ENCODE data around the gene PPP3R2. TPM values are rescaled to one million over a fixed set of nuclear protein-coding genes. Genes with fewer than 3 reads are reported as not detected.

Gene PPP3R2
- total and polyA plus RNA-seq, 10 of the 15 experiments (the other 5 are each of a cell fraction or from before 2014, with no cell fraction given) = not detected

- no peaks in the 10 kb centered on the region for H3K4me1 ChIP-seq (ENCODE audit: control insufficient read depth, insufficient read depth, low read length)
- H4K20me1 ChIP-seq (ENCODE audit: control insufficient read depth, insufficient read depth) = no peaks in the 10 kb centered on the region
- 97% methylated on average over 5 of the region's 5 CpGs for WGBS (ENCODE audit: insufficient coverage, insufficient replicate concordance, low lambda C conversion rate, missing lambda C conversion rate)
- FAIRE-seq = no peak
- CTCF ChIA-PET = interaction anchor here (1.0 kb wide), 1 partner anchor 111 kb away, joined by 3 read pairs; no protein-coding TSS in a partner anchor
- in situ Hi-C loops (cut with MboI) (no loop called here), intact Hi-C loops (cut with micrococcal nuclease; ENCODE audit: unreplicated experiment) (no loop called here)
- no peak for ATAC-seq
- RAD21 ChIA-PET (ENCODE audit: unreplicated experiment) = no interaction called here
- no peak for TF ChIP-seq CHD4 (IDR thresholded peaks at IDR 0.05)
- DNase-seq (ENCODE audit: low read depth, low spot score) = no peak
- no peak overlapping the region for H3K4me3 ChIP-seq
- H2AFZ ChIP-seq (ENCODE audit: control insufficient read depth, low read depth, low read length) = no peak overlapping the region
- no peaks in the 10 kb centered on the region for H3K79me2 ChIP-seq (ENCODE audit: control insufficient read depth, insufficient read depth, low read length)
- H3K36me3 ChIP-seq (ENCODE audit: control insufficient read depth in 2 of 2, insufficient read depth in 2 of 2, low read length in 1 of 2) = no peaks in the 10 kb centered on the region
- no TSS peak for BruUV-seq (replicated peaks)
- H3K27ac ChIP-seq (ENCODE audit: control insufficient read depth, insufficient read depth) = no peak overlapping the region
- SMC1A ChIA-PET (ENCODE audit: uncharacterized antibody, unreplicated experiment) = no interaction called here
- H3K9me3 ChIP-seq (replicated peaks; ENCODE audit: control insufficient read depth, insufficient read depth, low read length) = no peaks in the 10 kb centered on the region
- H3K27me3 ChIP-seq (replicated peaks in 1 of 2; ENCODE audit: control insufficient read depth in 2 of 2, insufficient read depth in 2 of 2, low read length in 1 of 2) = no peaks in the 10 kb centered on the region
- POLR2A ChIA-PET = no interaction called here
- H3K4me2 ChIP-seq (ENCODE audit: control insufficient read depth, insufficient read depth) = no peak overlapping the region
- no peak overlapping the region for H3K9ac ChIP-seq (ENCODE audit: control insufficient read depth, insufficient read depth, low read length)
Observed at GRCh38 chr9:101569741-101570501, 24.8 kb downstream of the PPP3R2 start.

GRCh38 chr9:101567725-101568350 is 26.9 kb downstream of the PPP3R2 start:
- ChIA-PET POLR2A (no interaction called here), RAD21 (ENCODE audit: unreplicated experiment) (interaction anchor here (1.4 kb wide), 1 partner anchor 119 kb away, joined by 3 read pairs; no protein-coding TSS in a partner anchor), SMC1A (ENCODE audit: uncharacterized antibody, unreplicated experiment) (interaction anchor here (1.0 to 2.2 kb wide), 3 partner anchors 28 to 109 kb away, joined by 3 to 8 read pairs (median 3); no protein-coding TSS in a partner anchor), CTCF (interaction anchor here (0.7 to 1.7 kb wide), 8 partner anchors 10 to 144 kb away, joined by 3 to 6 read pairs (median 3); no protein-coding TSS in a partner anchor)
- Histone ChIP-seq H4K20me1 (ENCODE audit: control insufficient read depth, insufficient read depth) (no peaks in the 10 kb centered on the region), H3K4me1 (ENCODE audit: control insufficient read depth, insufficient read depth, low read length) (no peaks in the 10 kb centered on the region), H3K36me3 (ENCODE audit: control insufficient read depth in 2 of 2, insufficient read depth in 2 of 2, low read length in 1 of 2) (peaks cover 3% of the 10 kb centered on the region in 2 experiments; a peak in 3 of 4 replicates), H3K9me3 (replicated peaks; ENCODE audit: control insufficient read depth, insufficient read depth, low read length) (no peaks in the 10 kb centered on the region), H3K27me3 (replicated peaks in 1 of 2; ENCODE audit: control insufficient read depth in 2 of 2, insufficient read depth in 2 of 2, low read length in 1 of 2) (no peaks in the 10 kb centered on the region), H3K27ac (ENCODE audit: control insufficient read depth, insufficient read depth) (no peak overlapping the region), H3K4me2 (ENCODE audit: control insufficient read depth, insufficient read depth) (no peak overlapping the region), H3K9ac (ENCODE audit: control insufficient read depth, insufficient read depth, low read length) (no peak overlapping the region), H2AFZ (ENCODE audit: control insufficient read depth, low read depth, low read length) (no peak overlapping the region), H3K79me2 (ENCODE audit: control insufficient read depth, insufficient read depth, low read length) (no peaks in the 10 kb centered on the region), H3K4me3 (no peak overlapping the region)
- FAIRE-seq = no peak
- no peak for ATAC-seq
- DNase-seq (ENCODE audit: low read depth, low spot score) = no peak
- 95% methylated on average over 3 of the region's 3 CpGs for WGBS (ENCODE audit: insufficient coverage, insufficient replicate concordance, low lambda C conversion rate, missing lambda C conversion rate)
- BruUV-seq (replicated peaks) = no TSS peak
- intact Hi-C loops (cut with micrococcal nuclease; ENCODE audit: unreplicated experiment) = no loop called here
- in situ Hi-C loops (cut with MboI) = no loop called here
- TF ChIP-seq FOS (IDR thresholded peaks at IDR 0.05; ENCODE audit: borderline replicate concordance, extremely low read depth, insufficient read length) = no peak
- no peak for TF ChIP-seq YBX1 (IDR thresholded peaks at IDR 0.05)
- TF ChIP-seq, protein P1, sequence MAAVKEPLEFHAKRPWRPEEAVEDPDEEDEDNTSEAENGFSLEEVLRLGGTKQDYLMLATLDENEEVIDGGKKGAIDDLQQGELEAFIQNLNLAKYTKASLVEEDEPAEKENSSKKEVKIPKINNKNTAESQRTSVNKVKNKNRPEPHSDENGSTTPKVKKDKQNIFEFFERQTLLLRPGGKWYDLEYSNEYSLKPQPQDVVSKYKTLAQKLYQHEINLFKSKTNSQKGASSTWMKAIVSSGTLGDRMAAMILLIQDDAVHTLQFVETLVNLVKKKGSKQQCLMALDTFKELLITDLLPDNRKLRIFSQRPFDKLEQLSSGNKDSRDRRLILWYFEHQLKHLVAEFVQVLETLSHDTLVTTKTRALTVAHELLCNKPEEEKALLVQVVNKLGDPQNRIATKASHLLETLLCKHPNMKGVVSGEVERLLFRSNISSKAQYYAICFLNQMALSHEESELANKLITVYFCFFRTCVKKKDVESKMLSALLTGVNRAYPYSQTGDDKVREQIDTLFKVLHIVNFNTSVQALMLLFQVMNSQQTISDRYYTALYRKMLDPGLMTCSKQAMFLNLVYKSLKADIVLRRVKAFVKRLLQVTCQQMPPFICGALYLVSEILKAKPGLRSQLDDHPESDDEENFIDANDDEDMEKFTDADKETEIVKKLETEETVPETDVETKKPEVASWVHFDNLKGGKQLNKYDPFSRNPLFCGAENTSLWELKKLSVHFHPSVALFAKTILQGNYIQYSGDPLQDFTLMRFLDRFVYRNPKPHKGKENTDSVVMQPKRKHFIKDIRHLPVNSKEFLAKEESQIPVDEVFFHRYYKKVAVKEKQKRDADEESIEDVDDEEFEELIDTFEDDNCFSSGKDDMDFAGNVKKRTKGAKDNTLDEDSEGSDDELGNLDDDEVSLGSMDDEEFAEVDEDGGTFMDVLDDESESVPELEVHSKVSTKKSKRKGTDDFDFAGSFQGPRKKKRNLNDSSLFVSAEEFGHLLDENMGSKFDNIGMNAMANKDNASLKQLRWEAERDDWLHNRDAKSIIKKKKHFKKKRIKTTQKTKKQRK (IDR thresholded peaks at IDR 0.05; ENCODE audit: low read depth, low read length) = no peak
- TF ChIP-seq RBBP5 (conservative IDR thresholded peaks at IDR 0.05) = no peak
- no peak for TF ChIP-seq BACH1 (IDR thresholded peaks at IDR 0.05; ENCODE audit: borderline replicate concordance)
- no peak for TF ChIP-seq PAX8 (IDR thresholded peaks at IDR 0.05)
- no peak for TF ChIP-seq YY1 (IDR thresholded peaks at IDR 0.05; ENCODE audit: low read depth, low read length)
- TF ChIP-seq POLR2AphosphoS2 (IDR thresholded peaks at IDR 0.05; ENCODE audit: low read depth, low read length) = no peak
- no peak for TF ChIP-seq RB1 (IDR thresholded peaks at IDR 0.05; ENCODE audit: borderline replicate concordance)
- no peak for TF ChIP-seq ESRRA (IDR thresholded peaks at IDR 0.05; ENCODE audit: low read length)
- TF ChIP-seq PML (IDR thresholded peaks at IDR 0.05; ENCODE audit: low read length) = no peak
- TF ChIP-seq ATF2 (IDR thresholded peaks at IDR 0.05; ENCODE audit: low read length) = no peak
